HG02798 (cell line): ENCODE results near the gene PLEKHN1.

Source experiments
- ATAC-seq: cut with Tn5 transposase; IDR thresholded peaks from one replicate; pipeline ENCODE4 v1.9.1; 2021; ENCODE audit warnings: mild to moderate bottlenecking; ENCODE audit not compliant: unreplicated experiment, poor library complexity

Gene PLEKHN1

GRCh38 chr1:929712-930632 is 36.3 kb upstream of the PLEKHN1 start:
- ATAC-seq: no peak

DNA sequence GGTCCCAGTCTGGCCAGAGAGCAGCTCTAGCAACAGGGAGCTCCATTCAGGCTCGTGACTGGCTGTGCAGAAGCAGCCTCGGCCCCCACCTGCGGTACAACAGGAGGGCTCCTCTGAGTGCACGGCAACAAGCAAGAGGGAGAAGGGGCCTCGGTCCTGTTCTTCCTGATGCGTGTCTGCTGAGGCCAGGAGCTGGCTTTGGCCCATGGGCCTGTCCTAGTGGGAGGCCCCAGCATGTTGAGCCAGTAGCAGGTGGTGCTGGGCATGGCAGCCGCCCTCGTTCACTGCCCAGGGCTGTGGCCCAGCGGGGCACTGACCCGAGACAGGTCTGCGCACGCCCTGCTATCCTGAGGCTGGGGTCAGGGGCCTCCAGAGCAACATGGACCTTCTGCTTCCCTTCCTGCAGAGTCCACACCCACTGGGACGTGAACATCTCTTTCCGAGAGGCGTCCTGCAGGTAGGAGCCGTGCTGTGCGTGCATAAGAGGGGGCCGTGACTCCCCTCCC is 35.6 kb upstream of the PLEKHN1 start:
- no peak for ATAC-seq

DNA sequence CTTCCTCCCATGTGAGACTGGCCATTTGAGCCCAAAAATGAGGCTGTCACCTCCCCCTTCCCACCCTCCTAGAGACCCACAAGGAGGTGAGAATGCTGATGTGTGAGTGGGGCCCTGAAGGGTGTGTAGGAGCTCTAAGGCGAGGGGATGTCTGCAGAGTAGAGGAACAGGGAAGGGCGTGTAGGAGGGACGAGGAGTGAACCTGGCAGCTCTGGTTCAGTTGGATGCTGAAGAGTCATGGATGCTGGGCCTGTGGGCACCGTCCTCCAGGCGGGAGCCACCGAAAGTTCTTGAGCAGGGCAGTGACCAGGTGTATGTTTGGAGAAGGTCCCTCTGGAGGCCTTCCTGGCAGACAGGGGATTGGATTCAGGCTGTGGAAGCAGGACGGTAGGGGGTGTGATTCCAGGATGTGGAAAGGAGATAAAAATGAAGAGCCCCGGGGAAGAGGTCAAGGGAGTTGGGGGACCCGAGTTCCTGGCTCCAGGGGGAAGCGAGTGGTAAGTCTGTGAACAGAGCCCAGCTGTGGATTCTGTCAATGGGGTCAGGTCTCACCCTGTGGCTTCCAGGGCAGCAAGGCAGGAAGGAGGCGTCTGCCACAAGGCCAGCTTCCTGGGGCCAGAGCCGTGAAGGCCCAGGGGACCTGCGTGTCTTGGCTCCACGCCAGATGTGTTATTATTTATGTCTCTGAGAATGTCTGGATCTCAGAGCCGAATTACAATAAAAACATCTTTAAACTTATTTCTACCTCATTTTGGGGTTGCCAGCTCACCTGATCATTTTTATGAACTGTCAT is 34.7 kb upstream of the PLEKHN1 start:
- no peak for ATAC-seq

DNA sequence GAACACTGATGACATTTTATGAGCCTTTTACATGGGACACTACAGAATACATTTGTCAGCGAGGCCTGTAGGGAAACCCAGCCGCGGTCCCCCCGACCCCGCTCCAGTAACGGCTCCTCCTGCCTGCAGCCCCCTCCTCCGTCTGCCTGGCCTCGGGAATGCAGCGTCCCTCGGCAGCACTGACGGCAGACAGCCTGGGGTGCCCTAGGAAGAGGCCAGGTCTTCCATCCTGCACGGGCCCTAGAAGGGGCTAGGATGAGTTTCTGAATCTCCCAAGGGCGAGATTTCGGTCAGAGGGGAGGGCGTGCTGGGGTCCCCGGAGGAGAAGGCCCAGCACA is 34.1 kb upstream of the PLEKHN1 start:
- no peak for ATAC-seq

DNA sequence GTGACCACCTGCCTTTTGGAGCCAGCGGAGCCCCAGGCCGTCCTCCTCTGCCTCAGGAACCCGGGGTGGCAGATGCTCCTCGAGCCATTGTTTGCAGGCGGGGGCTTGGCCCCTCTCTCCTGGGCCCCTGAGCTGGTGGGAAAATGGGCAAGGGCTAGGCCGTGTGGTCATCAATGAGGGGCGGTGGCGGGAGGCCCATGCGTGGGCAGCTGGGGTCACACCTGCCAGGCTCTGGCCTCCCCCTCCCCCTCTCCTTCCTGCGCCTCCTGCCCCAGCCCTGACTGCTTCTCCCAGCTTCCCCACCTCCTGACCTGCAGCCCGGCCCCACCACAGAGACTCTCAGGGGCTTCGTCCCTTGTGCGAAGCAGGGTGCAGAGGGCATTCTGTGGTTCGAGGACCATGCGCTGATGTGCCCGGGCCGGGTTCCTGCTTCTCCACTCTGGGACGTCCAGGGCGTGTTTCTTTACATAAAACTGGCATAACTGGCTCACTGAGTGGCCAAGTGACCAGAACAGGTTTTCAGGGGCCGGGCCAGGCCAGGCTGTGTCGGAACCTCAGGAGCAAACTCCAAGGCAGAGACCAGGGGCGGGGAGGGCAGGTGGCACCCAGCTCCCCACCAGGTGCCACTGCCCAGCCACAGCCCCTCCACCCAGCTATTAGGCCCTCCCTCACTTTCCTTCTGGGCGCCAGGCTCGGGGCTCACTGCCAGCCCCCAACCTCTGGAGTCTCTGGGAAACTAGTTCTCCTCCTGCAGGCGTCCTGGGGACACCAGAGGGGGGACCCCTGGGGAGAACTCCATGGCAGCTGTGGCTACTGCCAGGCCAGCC is 33.3 kb upstream of the PLEKHN1 start:
- ATAC-seq: no peak

DNA sequence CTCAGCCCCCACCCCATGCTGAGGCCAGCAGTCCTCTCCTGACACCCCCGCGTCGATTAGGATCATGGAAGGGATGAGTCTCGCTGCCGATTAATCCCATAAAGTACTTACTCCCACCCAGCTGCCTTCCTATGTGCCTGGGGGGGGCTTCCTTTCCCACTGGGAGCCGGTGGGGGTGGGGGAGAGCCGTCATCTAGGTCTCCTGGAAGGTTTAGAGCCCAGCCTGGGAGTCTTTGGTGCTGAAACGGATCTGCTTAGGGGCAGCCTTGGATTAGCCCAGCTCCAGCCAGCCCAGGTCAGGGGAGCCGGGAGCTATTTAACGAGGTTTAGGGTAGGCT is 32.7 kb upstream of the PLEKHN1 start:
- no peak for ATAC-seq

DNA sequence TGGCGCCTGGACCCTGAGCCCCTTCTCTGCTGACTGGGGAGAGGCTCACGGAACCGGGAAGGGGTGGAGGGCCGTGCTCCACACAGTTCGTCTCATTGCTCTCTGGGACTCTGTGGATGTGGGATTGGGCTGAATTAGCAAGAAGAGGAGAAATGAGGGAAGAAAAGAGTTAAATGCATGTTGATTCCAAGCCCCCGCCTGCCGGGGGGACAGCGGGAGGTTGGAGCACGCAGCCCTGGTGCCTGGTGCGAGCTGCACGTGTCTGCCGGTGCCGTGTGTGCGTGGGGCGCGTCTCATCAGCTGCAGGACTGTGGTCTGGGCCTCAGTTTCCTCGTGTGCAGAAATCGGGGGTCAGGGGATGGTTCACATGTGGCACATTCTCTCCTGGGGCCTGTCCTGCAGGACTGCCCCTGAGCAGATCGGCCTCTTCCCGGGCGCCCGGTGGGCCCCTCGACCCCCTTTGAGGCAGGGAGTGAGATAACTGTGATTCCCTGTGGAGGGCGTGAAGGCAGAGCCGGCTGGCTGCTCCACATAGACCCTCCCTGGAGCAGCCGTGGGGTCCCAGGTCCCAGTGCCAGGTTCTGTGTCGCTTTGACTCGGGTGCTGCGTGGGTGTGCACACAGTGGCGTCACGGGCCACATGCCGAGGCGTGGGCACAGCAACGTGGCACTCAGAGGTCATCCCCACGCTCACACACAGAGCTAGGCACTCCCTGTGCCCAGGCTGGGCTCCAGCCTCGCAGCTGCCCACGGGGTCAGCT is 31.1 kb upstream of the PLEKHN1 start:
- no peak for ATAC-seq

GRCh38 chr1:935751-936231 is 30.5 kb upstream of the PLEKHN1 start:
- ATAC-seq: no peak

DNA sequence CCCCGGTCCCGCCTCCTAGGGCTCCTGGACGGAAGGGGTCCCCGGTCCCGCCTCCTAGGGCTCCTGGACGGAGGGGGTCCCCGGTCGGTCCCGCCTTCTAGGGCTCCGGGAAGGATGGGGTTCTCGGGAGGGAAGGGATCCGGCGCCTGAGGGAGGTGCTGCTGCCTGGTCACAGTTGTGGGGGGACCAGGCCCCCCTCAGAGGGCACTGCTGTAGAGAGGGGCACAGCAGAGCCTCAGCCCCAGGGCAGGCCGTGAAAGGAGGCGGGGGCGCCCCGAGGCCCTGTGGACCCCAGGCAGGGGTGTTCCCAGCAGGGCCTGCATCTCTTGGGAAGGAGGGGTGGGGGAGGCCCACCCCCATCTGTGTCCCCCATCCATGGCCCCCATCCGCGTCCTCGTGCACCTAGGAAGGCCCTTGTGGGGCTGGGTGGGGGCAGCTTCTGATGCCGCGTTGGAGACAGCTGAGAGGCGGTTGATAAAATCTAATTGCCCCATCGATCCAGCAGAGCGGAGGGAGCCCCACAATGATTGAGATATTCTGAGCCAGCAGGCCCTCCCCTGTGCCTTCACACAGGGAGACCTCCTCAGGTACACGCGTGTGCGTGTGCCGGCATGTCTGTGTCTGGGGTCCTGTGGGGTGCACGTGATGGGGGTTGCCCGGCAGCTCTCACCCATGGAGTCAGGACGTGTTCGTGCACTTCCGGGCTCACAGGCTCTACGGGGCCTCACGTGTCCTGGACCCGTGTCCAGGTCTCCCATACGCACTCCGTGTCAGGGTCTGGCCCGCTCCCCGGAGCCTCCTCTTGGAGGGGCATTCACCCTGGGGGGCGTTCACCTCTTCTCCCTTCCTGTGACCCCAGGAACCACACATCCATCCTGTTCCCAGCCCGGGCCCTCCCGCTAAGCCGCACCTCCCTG is 29.7 kb upstream of the PLEKHN1 start:
- no peak for ATAC-seq

GRCh38 chr1:937521-937920 is 28.8 kb upstream of the PLEKHN1 start:
- no peak for ATAC-seq

- ATAC-seq: no peak
Observed at GRCh38 chr1:938088-938683, 28.1 kb upstream of the PLEKHN1 start.

DNA sequence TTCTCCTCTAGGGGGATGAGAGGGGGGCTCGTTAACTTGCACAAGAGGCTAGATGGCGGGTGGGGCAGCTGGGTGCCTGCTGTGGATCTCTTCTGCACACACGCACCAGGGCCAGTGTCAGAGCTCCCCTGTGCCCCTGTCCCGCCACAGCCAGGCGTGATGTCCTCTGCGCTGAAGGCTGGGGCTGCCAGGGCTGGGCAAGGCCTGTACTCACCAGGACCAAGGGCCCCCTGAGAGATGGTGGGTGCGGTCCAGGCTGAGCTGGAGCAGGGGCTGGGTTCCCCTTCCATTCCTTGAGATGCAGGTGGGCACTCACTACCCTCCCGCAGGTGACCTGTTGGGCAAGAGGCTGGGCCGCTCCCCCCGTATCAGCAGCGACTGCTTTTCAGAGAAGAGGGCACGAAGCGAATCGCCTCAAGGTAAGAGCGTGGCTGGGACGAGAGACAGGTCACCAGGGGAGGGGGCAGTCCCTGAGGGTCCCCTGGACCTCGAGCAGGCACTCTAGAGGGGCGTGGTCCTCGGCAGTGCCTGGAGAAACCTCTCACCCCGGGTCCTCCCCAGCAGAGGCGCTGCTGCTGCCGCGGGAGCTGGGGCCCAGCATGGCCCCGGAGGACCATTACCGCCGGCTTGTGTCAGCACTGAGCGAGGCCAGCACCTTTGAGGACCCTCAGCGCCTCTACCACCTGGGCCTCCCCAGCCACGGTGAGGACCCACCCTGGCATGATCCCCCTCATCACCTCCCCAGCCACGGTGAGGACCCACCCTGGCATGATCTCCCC is 27.4 kb upstream of the PLEKHN1 start:
- ATAC-seq: no peak

DNA sequence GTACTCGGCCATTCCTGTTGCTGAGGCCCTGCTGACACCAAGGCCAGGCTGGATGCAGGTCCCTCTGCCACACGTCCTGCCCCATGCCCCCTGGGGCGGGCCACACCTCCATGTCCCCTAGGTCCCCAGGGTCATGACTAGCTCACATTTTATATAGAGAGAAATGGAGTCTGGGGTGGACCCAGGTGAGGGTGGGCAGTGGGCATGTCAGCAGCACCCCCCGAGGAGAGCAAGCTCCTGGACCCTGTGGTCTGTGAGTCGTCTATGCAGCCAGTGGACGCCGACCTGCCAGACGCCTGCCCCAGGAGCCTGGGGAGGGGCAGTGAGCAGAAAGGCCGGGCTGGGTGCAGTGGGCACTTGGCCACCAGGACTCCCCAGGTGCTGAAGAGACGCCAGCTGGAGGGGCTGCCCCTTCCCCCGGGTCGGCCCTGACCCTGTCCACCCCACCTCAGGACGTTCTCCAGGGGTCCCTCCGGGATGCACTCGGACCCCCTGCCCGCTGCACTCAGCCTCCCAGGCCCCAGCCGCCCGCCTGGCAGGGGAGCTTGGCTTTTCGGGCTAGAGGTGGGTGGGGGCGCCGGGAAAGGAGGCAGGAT is 26.7 kb upstream of the PLEKHN1 start:
- ATAC-seq: no peak

- no peak for ATAC-seq
Observed at GRCh38 chr1:940107-941014, 25.9 kb upstream of the PLEKHN1 start.

- ATAC-seq: no peak
Observed at GRCh38 chr1:941015-941587, 25.2 kb upstream of the PLEKHN1 start.
